Stimulated activated CD8-positive, alpha-beta memory T cell treated with anti-CD3 and anti-CD28 coated beads, Interleukin-2, amount 100 ng/mL, for 48 hours (primary cell): ENCODE results near the gene MAGI1.

ENCODE experiments used
- DNase-seq, 2 donors: peaks; one replicate each; pipeline ENCODE4 v3.0.0-alpha.2; 2020; ENCODE audit warnings: low read depth in 2 of 2

MAGI1 gene

GRCh38 chr3:65356331-65357248 is 682.1 kb downstream of the MAGI1 start:
- no peak for DNase-seq

GRCh38 chr3:65354880-65355279 is 683.8 kb downstream of the MAGI1 start:
- DNase-seq = no peak

- no peak for DNase-seq
Measured at GRCh38 chr3:65352951-65353350, 685.8 kb downstream of the MAGI1 start.

GRCh38 chr3:65351753-65352152 is 687.0 kb downstream of the MAGI1 start:
- no peak for DNase-seq

GRCh38 chr3:65350801-65351476 is 687.8 kb downstream of the MAGI1 start:
- DNase-seq = no peak

GRCh38 chr3:65348398-65348995 is 690.2 kb downstream of the MAGI1 start:
- no peak for DNase-seq

- no peak for DNase-seq
Measured at GRCh38 chr3:65347166-65347565, 691.6 kb downstream of the MAGI1 start.

- DNase-seq = no peak
Measured at GRCh38 chr3:65344846-65345245, 693.9 kb downstream of the MAGI1 start.

GRCh38 chr3:65344444-65344843 is 694.3 kb downstream of the MAGI1 start:
- no peak for DNase-seq

- DNase-seq = no peak
Measured at GRCh38 chr3:65343736-65344135, 695.0 kb downstream of the MAGI1 start.

GRCh38 chr3:65343026-65343425 is 695.7 kb downstream of the MAGI1 start:
- DNase-seq = no peak

GRCh38 chr3:65342084-65342683 is 696.5 kb downstream of the MAGI1 start:
- peak in 1 of 2 donors; percentile 12 for DNase-seq

GRCh38 chr3:65339192-65339740 is 699.5 kb downstream of the MAGI1 start:
- no peak for DNase-seq

GRCh38 chr3:65338571-65338970 is 700.1 kb downstream of the MAGI1 start:
- no peak for DNase-seq

GRCh38 chr3:65335587-65335986 is 703.1 kb downstream of the MAGI1 start:
- DNase-seq = no peak

- no peak for DNase-seq
Measured at GRCh38 chr3:65334045-65334665, 704.6 kb downstream of the MAGI1 start.

GRCh38 chr3:65331730-65332129 is 707.0 kb downstream of the MAGI1 start:
- DNase-seq = no peak

GRCh38 chr3:65330072-65330471 is 708.6 kb downstream of the MAGI1 start:
- DNase-seq = no peak

GRCh38 chr3:65328148-65328547 is 710.6 kb downstream of the MAGI1 start:
- no peak for DNase-seq

- DNase-seq = no peak
Measured at GRCh38 chr3:65326574-65326973, 712.1 kb downstream of the MAGI1 start.

GRCh38 chr3:65322910-65323309 is 715.8 kb downstream of the MAGI1 start:
- no peak for DNase-seq
